HG03135 (cell line): ENCODE results near the gene FCHSD1.
A peak's percentile ranks its signal among the peaks of the same experiment; 100 is the strongest.

ENCODE experiments used
- ATAC-seq: cut with Tn5 transposase; IDR thresholded peaks from one replicate; pipeline ENCODE4 v1.9.1; 2021; ENCODE audit warnings: mild to moderate bottlenecking, moderate library complexity; ENCODE audit not compliant: unreplicated experiment

FCHSD1 gene

DNA sequence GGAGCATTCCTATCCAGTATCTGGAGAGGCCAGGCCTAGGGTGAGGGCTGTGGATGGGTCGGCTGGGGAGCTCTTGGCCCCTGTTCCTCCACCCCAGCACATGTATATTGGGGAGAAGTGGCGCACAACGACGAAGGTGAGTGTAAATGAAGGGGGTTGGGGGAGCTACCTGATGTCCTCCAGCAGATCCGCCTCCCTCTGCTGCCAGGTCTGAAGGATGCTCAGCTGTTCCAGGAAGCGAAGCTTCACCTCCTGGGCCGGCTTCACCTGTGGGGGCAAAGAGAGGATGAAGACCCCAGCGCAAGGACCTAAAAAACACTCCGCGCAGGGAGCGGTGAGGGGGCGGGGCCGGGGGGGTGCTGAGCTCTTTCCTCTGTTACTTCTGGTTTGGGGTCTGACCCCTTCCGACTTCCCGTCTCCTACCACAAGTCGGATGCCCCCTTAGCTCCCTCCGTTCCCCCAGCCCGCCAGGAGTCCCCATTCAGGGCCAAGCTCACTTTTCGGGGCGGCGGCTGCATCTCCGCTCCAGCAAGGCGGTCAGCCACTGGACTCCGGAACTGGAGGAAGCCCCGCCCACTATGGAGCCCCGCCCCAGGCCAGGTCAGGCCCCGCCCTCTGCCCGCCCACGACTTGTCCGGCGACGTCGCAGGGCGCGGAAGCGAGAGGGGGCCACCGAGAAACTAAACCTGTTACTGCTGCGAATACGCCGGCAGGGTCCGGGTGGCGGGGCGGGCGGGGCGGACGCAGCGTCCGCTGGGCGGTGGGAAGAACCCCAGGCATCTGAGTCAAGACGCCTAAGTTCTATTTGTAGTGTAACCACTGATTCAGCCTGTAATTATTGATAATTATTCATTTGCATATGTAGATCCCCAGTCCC lies at the start of gene FCHSD1:
Gene FCHSD1 (minus strand): TSS at position 568 of the 877 bp plus-strand sequence. CDS start 50 bp downstream, at position 518.
- peak; percentile 97 for ATAC-seq

DNA sequence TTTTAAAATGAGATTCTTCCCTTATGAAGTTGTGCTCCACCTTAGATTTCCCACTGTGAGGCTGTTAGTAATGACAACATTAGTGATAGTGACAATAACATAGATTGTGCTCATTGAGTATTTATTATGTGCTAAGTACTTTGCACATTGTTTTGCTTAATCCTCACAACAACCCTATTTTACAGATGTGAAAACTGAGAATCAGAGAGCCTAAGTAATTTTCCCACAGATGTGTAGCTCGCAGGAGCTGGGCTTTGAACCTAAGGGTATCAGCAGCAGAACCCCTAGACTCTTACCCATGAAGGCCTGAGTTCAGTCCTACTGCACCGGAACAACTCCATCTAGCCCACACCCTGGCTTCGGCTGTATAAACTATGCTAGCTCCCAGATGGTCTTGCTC lies 46.4 kb upstream of the FCHSD1 start:
- ATAC-seq = no peak

DNA sequence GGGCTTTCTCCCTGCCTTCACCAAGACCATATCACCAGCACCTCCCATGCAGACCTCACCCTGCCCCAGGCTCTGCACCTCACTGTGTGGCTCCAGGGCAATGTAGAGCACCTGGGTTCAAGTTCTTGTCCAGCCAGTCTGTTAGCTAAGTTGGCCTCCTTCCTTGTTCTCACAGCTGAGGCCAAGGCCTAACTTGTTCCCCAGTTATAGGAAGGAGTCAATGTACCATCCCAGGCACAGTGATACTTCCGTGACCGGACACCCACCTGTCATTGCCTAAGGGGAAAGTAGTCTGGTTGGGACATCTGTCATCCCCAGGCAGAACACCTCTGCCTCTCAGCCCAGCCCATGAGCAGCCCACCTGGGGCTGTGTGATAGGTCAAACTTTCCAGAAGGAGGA lies 45.2 kb upstream of the FCHSD1 start:
- ATAC-seq = no peak

DNA sequence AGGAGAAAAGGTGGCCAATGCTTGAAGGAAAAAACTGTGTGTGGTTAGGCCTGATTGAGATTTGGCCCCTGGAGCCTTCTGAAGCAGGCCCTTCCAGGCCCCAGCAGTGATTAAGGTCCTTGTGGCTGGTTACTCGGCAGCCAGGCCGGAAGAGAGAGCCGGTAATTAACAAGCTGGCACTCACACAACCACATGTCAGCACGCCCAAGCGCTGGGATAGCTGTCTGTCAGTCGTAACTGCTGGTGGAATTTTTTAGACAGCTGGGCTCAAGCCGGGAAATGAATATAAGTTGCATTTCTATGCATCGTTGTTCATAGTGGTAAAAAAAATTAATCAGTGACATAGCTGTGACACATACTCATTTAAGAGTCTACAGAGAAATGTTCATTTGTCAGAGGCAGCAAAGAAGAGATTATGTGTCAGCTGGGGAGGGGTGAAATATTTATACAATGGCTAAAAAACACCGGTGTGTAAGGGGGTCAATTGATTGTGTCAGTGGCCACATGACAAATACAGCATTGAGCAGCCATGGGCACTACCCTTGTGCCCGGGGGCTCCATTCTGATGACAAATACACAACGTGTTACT lies 44.5 kb upstream of the FCHSD1 start:
- no peak for ATAC-seq

DNA sequence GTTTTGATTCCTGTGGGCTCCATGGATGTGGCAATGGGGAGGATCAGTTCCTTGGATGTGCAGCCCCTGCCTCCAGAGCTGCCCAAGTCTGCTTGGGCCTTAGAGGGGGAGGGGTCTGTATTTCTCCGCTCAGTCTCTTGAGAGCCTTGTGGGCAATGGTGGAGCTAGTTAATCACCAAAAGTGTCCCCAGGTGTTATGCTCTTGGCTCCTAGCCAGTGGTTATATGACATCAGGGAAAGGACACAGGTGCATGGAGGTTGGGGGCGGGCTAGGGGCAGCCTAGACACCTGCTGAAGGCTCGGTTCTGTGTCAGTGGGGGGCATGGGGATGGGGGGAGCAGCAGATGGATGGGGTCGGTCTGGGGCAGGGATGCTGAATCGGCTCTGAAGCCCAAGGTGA lies 43.3 kb upstream of the FCHSD1 start:
- no peak for ATAC-seq

DNA sequence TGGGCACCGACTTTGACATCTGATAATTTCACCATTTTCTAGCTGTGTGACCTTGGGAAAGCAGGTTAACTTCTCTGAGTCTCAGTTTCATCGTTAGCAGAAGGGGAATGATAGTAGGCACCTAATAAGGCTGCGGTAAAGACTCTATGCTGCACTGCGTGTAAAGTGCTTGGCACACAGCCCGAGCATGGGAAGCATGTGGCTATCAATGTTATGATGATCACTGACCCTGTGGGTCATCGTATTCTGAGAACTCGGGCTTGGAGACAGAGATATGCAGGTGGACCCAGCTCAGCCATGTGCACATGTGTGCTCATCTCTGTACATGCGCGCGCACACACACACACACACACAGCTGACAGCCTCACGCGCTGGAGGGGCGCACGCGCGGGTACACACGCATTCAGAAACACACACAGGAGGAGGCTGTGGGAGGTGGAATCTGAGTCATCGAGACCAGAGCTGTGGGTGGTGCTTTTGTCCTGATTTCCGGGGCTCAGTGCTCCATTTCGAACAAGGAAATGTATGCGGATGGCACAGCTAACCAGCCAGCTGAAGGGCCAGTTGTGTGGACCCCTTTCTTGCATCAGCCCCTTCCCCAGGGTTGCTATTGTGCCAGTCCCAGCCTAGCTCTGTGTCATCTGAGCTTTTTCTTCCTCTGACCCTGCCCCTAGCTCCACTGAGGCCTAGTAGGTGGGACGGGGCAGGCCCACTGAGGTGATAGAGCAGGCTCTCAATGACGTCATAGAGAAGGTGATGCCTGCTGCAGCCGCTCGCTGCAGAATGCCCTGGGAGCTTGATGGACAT lies 41.9 kb upstream of the FCHSD1 start:
- no peak for ATAC-seq

DNA sequence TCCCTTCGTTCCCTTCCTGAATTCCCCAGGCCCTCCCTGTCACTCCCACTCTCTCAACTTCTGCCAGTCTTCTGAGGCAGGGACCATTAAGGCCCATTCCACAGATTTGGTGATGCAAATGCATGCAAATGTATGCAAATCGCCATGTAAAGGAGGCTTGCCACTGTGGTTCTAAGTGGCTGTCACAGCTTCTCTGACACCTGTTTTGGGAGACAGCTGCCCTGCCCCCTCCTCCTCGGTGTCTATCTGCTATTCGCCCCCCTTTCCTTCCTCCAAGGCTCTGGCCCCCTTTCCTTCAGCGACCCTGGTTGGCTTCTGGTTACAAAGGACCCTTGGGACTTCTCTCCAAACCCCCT lies 41.3 kb upstream of the FCHSD1 start:
- no peak for ATAC-seq

DNA sequence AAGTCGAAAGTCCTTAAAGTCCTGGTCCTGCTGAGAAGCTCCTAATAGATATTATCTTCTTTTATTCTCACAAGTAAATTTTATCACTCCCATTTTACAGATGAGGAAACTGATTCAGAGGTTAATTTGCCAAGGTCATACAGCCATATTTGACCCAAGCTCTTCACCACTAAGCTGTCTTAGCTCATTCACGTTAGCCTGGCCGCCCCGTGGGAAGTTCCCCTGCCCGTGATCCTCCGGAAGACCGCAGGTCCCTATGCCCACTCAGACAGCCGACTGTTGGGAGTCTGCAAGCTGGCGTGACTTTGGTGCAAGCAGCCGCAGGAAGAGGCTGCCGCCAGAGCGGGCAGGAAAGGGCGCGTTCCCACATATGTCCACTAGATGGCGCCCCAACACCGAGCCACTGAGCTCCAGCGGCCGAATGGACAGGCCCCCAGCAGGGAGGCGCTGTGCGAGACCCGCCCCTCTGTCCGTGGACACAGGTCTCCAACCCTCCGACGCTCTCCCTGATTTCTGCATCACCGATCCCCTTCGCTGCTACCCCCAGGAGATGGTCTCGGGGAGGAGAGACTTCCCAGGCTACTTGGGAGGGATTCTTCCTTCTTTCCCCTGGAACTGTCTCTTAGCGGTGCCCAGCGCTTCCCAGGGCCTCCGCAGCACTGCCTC lies 40.8 kb upstream of the FCHSD1 start:
- ATAC-seq = peak; percentile 78

DNA sequence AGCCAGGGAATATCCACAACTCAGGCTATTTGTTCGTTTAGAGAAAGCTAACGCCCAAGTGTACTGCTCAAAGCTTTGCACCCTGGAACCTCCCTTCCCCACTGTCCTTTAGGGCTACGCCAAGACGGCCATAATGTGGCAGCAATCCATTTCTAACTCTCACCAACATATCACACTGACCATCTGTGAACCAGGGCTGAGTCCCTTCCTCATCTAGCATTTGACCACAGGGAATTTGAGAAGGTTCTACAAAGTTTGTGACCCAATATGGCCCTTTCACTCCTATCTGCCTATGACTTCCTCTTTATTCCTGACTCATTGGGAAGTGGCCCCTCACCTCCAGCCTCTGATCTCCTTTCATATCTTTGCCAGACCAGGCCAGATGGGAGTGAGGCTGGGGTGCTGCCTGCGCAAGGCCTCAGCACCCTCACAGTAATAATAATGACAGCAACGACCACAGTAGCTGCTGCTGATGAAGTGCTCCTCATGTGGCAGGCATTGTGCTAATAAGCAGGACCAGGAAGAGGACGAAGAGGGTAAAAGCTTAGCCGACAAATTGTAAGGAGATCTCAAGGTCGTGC lies 40.2 kb upstream of the FCHSD1 start:
- ATAC-seq = no peak

DNA sequence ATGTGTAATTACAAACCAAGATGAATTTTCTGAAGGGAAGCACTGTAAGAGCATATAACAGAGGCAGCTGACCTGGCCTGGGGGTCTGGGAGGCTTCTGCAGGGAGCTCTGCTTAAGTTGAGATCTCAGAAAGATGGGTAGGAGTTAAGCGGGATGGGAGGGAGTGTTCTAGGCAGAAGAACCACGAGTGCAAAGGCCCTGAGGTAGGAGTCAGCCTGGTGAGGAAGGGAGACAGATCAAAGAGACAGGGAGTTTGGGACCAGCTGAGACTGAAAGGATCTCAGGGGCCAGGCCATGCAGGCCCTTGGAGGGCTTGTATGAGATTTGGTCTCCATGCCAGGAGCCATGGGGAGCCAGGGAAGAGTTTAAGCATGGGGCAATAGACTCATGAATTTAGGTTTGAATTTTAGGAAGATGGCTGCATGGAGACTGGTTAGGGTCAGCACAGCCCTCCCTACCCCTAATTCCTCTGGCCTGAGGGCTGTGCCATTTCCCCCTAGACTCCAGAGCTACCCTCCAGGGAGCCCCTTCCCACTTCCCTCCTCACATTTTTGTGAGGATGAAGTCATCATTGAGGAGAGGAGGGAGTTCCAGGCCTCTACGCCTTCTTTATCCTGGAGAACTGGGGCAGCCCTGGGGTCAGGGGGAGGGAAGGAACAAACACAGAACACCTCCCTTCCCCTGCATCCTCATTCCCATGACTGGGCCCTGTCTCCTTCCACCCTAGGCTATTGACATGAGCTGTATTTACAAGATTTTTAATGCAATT lies 35.6 kb upstream of the FCHSD1 start:
- no peak for ATAC-seq

DNA sequence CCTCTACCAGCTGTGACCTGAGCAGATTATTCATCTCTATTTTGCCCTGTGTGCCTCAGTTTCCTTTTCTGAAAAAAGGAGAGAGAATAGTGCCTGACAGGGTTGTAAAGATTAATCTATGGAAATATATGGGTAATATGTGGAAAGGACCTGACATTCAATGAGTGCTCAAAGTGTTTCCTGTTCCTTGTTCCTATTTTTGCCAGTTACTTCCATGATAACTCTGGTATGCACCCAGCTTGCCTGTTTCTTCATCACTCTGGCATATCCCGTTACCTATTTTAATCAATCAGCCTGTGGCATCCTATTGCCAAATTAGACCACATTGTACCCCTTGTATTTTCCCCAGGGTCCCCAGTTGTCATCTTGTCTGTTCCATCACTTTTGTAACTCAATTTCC lies 34.4 kb upstream of the FCHSD1 start:
- ATAC-seq = no peak

DNA sequence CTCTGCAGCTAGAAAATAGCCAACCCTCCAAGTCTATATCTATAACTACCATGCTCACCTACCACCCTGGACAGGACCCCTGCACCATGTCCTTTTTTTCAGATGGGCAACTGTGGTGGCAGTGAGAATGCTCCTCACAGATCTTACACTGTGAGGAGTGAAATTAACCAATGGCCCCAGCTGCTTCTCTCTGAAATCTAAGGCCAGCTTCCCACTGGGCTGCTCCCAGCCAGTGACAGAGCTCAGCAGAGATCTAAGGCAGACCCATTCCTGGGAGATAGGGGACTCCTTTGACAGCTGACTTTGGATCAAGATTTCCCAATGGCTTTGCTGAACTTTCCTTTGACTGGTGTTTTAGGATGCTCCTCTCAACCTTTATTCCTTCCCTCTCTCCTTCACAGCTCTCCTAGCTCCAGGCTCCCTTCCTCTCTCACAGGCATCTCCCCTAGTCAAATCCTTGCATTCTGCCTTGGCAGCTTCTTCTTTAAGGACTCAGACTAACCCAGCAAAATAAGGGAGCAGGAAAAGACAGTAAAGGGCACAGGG lies 32.5 kb upstream of the FCHSD1 start:
- no peak for ATAC-seq

DNA sequence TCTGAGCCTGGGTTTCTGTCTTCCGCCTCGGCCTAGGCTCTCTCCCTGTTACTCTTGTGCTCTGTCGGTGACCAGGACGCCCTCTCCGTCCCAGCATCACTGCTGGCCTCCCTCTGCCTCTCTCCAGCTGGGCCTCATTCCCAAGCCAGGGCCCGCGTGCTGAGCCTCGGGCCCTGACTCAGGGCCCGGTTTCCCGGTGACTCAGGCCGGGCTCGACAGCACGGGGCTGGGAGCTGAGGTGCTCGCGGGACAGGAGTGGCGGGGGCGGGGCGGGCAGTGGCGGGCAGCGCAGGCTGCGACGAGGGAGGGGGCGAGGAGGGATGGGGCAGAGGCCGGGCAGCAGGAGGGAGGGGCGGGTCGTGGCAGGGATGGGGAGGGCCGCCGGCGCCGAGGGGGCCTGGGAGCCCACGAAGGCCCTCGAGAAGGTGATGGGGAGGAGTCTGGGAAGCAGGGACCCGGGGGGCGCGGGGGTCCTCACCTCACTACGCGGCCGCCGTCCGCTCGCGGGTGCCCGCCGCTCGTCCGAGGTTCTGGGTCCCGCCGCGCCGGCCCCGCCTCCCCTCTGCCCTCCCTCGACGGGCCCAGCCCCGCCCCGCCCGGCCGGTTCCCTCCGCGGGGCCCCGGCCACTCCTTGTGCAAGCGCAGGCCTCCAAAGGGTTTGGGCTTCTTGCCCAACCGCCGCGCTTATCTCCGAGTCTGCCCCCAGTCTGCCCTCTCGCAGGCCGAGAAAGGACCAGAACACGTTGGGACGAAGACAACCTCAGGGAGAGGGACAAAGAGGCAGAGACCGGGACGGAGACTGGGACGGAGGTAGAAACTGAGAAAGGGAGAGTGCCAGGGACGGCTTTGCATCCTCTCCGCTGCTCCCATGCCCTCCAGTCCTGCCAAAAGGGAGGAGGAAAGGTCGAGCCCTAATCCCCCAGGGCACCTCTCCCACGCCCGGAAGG lies 30.8 kb upstream of the FCHSD1 start, which contains the start of gene ARAP3:
Gene ARAP3 (minus strand): TSS at position 536 of the 947 bp plus-strand sequence. CDS start 1,744 bp downstream, outside the sequence.
- no peak for ATAC-seq

DNA sequence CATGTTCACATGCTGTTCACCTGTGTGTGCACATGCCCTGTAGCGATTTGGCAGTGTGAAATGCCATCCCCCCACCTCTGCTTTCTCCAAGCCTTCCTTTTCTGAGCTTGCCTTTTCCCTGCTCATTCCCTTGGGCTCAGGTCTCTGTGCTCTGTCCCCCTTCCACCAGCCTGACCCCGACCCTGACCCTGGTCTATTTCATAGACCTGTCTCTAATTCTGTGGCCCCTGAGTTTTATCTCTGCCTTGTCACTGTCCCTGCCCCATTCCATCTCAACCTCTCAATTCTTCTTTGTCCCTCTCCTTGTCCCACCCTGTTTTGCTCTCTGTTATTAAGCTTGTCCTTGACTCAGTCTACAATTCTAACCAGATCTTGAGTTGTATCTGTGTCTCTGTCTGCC lies 30.1 kb upstream of the FCHSD1 start:
- ATAC-seq = no peak

DNA sequence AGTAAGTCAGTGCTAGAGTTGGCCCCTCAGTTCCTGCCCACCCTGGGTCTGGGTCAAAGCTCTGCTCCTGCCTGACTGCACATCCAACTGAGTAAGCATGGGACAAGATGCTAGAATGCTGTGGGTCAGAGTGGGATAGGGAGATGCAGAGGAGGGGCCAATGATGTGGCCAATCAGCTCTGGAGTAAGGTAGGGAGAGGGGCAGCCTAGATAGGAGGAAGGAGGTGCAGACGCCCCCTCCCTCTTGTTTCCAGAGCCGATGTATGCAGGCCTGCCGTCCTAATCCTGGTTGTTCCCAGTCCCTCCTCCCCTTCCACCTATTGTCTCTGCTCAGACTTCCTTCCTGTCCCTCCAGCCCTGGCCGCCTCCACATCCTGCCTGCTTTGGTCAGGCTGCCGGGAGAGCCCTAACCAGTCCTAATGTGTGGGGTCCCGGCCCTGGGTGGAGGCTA lies 29.6 kb upstream of the FCHSD1 start:
- ATAC-seq = no peak

DNA sequence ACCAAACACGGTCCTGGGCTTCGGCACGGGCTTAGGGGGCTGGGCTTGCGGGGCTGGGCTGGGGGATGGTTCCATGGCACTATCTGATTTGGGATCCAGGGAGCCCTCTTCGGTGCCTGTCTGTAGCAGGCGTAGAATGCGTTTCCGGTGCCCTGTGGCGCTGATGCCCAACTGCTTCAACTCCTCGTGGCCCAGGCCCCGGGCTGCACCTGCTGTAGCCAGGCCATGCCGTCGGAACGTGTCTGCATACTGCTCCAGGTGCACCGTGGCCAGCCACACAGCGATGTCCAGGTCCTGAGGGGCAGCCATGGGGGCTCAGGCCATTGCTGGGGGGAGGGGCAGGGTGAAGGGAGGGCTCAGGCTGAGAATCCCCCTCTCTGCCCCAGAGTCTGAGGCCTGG lies 29.0 kb upstream of the FCHSD1 start:
- ATAC-seq = no peak

DNA sequence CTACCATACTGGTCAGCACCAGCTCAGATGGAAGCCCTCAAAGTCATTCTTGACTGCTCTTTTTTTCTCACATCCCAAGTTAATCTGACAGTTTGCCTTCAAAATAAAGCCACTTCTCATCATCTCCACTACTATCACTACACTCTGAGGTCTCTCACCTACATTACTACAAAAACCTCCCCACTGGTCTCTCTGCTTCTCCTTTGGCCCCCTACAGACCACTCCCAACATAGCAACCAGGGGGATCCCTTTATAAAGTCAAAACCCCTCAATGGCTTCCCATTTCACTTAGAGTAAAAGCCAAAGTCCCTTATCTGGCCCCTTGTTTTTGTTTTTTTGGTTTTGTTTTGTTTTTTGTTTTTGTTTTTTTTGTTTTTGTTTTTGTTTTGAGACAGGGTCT lies 26.2 kb upstream of the FCHSD1 start:
- no peak for ATAC-seq

DNA sequence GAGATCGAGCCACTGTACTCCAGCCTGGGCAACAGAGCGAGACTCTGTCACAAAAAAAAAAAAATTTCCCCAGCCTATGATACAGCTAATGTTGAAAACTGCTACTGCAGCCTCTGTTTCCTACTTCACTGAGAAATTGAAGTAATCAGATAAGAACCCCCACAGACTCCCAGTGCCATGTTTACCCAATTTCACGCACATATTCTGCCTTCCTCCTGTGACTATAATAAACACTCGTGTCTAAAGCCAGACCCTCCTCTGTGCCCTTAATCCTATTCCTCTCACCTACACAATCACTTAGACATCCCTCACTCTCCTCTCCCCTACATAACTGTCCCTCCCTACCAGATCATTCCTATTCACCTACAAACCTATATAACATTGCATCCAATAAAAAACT lies 24.5 kb upstream of the FCHSD1 start:
- ATAC-seq = no peak

DNA sequence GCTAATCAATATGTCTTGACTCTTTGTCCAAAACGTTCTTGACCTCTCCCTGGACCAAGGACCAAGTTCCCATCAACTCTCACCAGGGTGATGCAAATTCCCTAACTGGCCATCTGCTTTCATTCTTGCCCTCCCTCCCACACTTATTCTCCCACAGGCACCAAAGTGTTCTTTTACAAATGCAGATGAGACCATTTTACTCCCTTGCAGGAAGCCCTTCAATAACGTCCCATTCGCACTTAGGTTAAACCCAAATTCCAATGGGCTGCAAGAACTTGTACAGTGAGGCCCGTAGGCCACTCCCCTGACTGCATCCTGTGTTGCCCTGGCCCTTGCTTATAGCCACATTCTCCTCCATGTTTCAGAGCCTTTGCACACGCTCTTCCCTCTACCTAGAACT lies 23.5 kb upstream of the FCHSD1 start:
- no peak for ATAC-seq
